ENCODE results near the gene TAF10.
A peak's percentile ranks its signal among the peaks of the same experiment; 100 is the strongest.

The TAF10 gene

DNA sequence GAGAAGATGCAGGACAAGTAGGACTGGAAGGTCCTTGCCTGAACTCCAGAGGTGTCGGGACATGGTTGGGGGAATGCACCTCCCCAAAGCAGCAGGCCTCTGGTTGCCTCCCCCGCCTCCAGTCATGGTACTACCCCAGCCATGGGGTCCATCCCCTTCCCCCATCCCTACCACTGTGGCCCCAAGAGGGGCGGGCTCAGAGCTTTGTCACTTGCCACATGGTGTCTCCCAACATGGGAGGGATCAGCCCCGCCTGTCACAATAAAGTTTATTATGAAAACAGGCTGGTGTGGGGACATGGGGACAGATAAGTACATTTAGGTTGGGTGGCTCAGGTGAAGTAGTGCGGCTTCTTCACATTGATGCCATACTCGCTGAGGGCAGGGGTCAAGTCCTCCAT lies 1.4 kb downstream of the TAF10 start:
- peaks cover 44 to 70% (median 58%) of the 10 kb centered on the region in 11 experiments for H3K36me3 ChIP-seq
- H3K27me3 ChIP-seq = no peaks in the 10 kb centered on the region
- peaks cover 48 to 89% (median 56%) of the 10 kb centered on the region in 10 experiments for H3K4me1 ChIP-seq
- peak overlapping the region in 3 of 11 experiments; percentile 86 to 95 (median 91); a peak in 3 of 22 replicates for H3K27ac ChIP-seq
- peak overlapping the region; percentile 89 to 96 (median 94); a peak in 21 of 22 replicates for H3K9ac ChIP-seq
- no peaks in the 10 kb centered on the region for H3K9me3 ChIP-seq (replicated peaks in 1 of 11)
- no peak for TF ChIP-seq Cebpa-rat (IDR thresholded peaks at IDR 0.05)
- H4K20me1 ChIP-seq = peaks cover 7 to 49% (median 27%) of the 10 kb centered on the region in 11 experiments; a peak in 16 of 22 replicates
- peak overlapping the region; percentile 81 to 97 (median 92); a peak in 19 of 20 replicates for H3K4me3 ChIP-seq
- peak overlapping the region; percentile 88 to 97 (median 92) for H3K4me2 ChIP-seq

DNA sequence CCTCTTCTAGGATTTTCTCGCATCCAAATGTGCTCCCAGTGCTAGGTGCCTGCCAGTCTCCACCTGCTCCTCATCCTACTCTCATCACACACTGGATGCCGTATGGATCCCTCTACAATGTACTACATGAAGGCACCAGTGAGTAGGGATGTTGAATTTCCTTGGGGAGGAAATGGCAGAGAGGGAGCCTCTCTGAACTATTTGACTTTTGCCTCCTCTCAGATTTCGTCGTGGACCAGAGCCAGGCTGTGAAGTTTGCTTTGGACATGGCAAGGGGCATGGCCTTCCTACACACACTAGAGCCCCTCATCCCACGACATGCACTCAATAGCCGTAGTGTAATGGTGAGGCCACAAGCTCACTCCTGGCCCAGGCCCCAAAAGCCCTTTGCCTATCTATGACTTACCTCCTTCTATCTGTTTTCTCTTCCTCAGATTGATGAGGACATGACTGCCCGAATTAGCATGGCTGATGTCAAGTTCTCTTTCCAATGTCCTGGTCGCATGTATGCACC lies 2.5 kb downstream of the TAF10 start:
- no peaks in the 10 kb centered on the region for H3K9me3 ChIP-seq (replicated peaks in 1 of 11)
- TF ChIP-seq Cebpa-rat (IDR thresholded peaks at IDR 0.05) = no peak
- H3K9ac ChIP-seq = peak overlapping the region in 1 of 11 experiments; percentile 94; a peak in 1 of 22 replicates
- peaks cover 35 to 61% (median 47%) of the 10 kb centered on the region in 11 experiments for H3K36me3 ChIP-seq
- H4K20me1 ChIP-seq = peaks cover 7 to 56% (median 30%) of the 10 kb centered on the region in 11 experiments; a peak in 16 of 22 replicates
- H3K4me1 ChIP-seq = peaks cover 58 to 89% (median 66%) of the 10 kb centered on the region in 10 experiments
- H3K27me3 ChIP-seq = no peaks in the 10 kb centered on the region
- peak overlapping the region in 2 of 11 experiments; percentile 20 to 96; a peak in 4 of 22 replicates for H3K4me2 ChIP-seq
- H3K4me3 ChIP-seq = no peak overlapping the region
- H3K27ac ChIP-seq = no peak overlapping the region

DNA sequence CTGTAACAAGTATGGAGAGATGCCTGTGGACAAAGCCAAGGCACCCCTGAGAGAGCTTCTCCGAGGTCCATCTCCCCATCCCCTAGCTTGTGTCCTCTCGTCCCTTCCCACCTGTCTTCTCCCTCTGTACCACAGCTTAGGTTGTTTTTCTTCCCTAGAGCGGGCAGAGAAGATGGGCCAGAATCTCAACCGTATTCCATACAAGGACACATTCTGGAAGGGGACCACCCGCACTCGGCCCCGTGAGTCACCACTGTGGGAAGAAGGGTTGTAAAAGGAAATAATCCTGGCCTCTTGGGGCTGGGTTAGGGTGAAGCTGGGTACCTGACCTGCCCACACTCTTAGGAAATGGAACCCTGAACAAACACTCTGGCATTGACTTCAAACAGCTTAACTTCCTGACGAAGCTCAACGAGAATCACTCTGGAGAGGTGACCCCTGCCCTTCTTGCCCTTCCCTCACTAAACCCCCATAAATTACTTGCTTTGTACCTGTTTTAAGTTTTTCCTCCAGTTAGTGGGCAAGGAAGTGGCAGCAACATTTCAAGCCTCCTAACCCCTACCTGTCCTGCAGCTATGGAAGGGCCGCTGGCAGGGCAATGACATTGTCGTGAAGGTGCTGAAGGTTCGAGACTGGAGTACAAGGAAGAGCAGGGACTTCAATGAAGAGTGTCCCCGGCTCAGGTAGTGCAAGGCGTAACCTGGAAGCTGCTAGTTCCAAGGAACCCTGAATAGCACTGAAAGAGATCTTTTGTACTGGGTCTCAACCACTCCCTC lies 3.1 kb downstream of the TAF10 start:
- Histone ChIP-seq H3K27ac (no peak overlapping the region), H3K4me2 (peak overlapping the region in 2 of 11 experiments; percentile 94 to 98; a peak in 4 of 22 replicates), H3K27me3 (no peaks in the 10 kb centered on the region), H4K20me1 (peaks cover 7 to 59% (median 31%) of the 10 kb centered on the region in 11 experiments; a peak in 16 of 22 replicates), H3K36me3 (peaks cover 35 to 55% (median 42%) of the 10 kb centered on the region in 11 experiments), H3K4me1 (peaks cover 61 to 84% (median 69%) of the 10 kb centered on the region in 10 experiments), H3K9me3 (replicated peaks in 1 of 11) (no peaks in the 10 kb centered on the region), H3K9ac (peak overlapping the region in 2 of 11 experiments; percentile 25 to 42; a peak in 3 of 22 replicates), H3K4me3 (no peak overlapping the region)
- no peak for TF ChIP-seq Cebpa-rat (IDR thresholded peaks at IDR 0.05)

DNA sequence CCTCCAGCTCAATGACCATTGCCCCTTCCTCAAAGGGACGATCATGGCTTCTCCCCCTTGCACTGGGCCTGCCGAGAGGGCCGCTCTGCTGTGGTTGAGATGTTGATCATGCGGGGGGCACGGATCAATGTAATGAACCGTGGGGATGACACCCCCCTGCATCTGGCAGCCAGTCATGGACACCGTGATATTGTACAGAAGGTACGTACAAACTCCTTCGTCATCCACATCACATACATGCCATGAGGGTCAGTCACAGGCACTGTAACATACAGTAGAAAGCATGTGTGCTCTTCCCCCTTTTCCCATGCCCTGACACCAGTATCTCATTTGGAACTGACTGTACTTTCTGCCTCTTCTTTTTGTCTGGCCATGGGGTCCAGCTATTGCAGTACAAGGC lies 4.0 kb downstream of the TAF10 start:
- Histone ChIP-seq H3K9me3 (replicated peaks in 1 of 11) (no peaks in the 10 kb centered on the region), H3K4me1 (peaks cover 55 to 75% (median 61%) of the 10 kb centered on the region in 10 experiments), H3K4me2 (peak overlapping the region in 10 of 11 experiments; percentile 81 to 98 (median 94); a peak in 18 of 22 replicates), H3K36me3 (peaks cover 35 to 48% (median 42%) of the 10 kb centered on the region in 11 experiments), H3K4me3 (peak overlapping the region in 1 of 10 experiments; percentile 93; a peak in 1 of 20 replicates), H3K27ac (peak overlapping the region in 1 of 11 experiments; percentile 83; a peak in 2 of 22 replicates), H4K20me1 (peaks cover 7 to 60% (median 31%) of the 10 kb centered on the region in 11 experiments; a peak in 17 of 22 replicates), H3K27me3 (no peaks in the 10 kb centered on the region), H3K9ac (peak overlapping the region in 3 of 11 experiments; percentile 16 to 42 (median 23); a peak in 4 of 22 replicates)
- no peak for TF ChIP-seq Cebpa-rat (IDR thresholded peaks at IDR 0.05)

DNA sequence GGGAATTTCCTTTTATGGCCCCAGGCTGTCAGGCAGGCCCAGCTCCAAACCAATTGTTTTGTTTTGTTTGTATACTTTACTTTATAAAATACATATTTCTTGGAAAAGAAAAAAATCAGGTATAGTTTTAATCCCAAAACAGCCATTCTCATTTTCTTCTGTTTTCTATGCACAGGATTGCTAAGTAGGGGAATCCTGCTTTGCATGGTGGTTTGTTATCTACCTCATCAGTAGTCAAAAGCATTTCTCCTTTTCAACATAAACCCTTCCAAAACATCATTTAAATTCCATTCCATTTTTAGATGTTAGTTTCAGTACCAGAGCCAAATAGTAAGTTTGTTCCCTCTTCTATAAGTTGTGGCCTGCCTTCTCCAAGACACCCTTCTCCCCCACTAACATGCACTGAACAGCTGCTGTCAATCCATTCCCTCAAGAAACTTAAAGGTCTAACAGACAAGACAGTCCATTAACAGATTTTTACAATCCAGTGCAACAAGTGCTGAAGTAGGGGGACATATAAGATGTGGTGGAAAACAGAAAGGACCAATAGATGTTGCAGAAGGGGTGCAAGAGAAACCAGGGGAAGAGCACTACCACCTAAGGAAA lies 4.7 kb downstream of the TAF10 start:
- no peaks in the 10 kb centered on the region for H3K27me3 ChIP-seq
- no peaks in the 10 kb centered on the region for H3K9me3 ChIP-seq (replicated peaks in 1 of 11)
- H3K36me3 ChIP-seq = peaks cover 35 to 48% (median 42%) of the 10 kb centered on the region in 11 experiments
- peaks cover 55 to 72% (median 59%) of the 10 kb centered on the region in 10 experiments for H3K4me1 ChIP-seq
- H3K27ac ChIP-seq = peak overlapping the region in 8 of 11 experiments; percentile 8 to 83 (median 48); a peak in 8 of 22 replicates
- peak overlapping the region; percentile 81 to 98 (median 94) for H3K4me2 ChIP-seq
- peak overlapping the region in 9 of 11 experiments; percentile 18 to 49 (median 39); a peak in 13 of 22 replicates for H3K9ac ChIP-seq
- peak overlapping the region in 5 of 10 experiments; percentile 0 to 96 (median 91); a peak in 6 of 20 replicates for H3K4me3 ChIP-seq
- H4K20me1 ChIP-seq = peaks cover 9 to 67% (median 35%) of the 10 kb centered on the region in 11 experiments; a peak in 18 of 22 replicates
- no peak for TF ChIP-seq Cebpa-rat (IDR thresholded peaks at IDR 0.05)

DNA sequence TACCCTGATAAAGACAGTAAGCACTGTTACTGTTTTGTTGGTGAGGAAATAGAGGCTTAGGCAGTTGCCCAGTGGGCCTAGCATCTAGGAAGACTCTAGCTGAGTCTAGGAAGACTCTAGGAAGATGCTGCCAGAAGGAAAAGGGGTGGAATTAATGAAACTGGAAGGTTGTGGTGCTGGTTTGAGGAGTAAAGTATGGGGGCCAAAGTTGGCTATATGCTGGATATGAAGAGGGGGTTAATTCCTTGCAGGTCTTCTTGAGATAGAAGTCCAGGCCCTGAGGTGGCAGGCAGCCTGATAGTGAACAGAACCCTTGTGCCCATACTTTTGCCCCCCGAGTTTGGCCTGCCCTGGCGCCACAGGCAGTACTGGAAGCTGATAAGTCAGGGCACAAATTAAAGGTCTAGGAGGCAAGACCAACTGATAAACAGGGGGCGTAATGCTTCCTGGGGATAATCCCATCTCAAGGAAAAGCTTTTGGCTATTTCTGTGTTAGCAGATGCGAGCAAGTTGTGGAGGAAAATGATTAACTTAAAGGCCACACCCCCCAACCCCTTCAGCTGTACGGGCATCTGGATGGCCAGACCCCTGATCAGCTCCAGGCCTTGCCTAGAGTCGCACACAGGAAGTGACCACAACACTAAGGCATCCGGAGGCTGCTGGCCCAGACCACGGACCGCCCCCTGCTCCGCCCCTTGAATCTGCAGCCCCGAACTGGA lies 5.4 kb downstream of the TAF10 start:
- TF ChIP-seq Cebpa-rat (IDR thresholded peaks at IDR 0.05) = no peak
- Histone ChIP-seq H3K9me3 (replicated peaks in 1 of 11) (no peaks in the 10 kb centered on the region), H4K20me1 (peaks cover 15 to 72% (median 40%) of the 10 kb centered on the region in 11 experiments; a peak in 19 of 22 replicates), H3K36me3 (peaks cover 39 to 53% (median 45%) of the 10 kb centered on the region in 11 experiments), H3K27me3 (no peaks in the 10 kb centered on the region), H3K27ac (peak overlapping the region in 9 of 11 experiments; percentile 8 to 83 (median 52); a peak in 14 of 22 replicates), H3K4me3 (peak overlapping the region in 5 of 10 experiments; percentile 0 to 96 (median 91); a peak in 9 of 20 replicates), H3K4me2 (peak overlapping the region; percentile 81 to 98 (median 94)), H3K9ac (peak overlapping the region in 10 of 11 experiments; percentile 18 to 91 (median 40); a peak in 16 of 22 replicates), H3K4me1 (peaks cover 61 to 79% (median 66%) of the 10 kb centered on the region in 10 experiments)

DNA sequence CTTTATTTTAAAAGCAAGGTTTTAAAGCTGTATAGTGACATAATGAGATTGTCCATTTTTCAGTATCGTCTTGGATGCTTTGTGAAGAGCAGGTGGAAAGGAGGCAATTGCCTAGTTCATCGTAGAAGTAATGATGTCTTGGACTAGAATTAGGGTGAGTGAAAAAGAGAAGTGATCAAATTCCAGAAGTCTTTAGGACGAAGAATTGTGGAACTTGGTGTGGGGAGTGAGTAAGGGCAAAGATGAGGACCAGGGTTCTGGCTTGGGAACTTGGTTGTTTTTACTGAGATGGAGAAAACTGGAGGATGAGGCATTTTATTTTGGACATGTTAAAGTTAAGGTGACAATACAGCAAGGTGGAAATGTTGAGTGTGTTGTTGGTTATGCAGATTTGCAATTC lies 7.2 kb downstream of the TAF10 start:
- Histone ChIP-seq H3K27me3 (no peaks in the 10 kb centered on the region), H4K20me1 (peaks cover 21 to 73% (median 37%) of the 10 kb centered on the region in 11 experiments; a peak in 20 of 22 replicates), H3K36me3 (peaks cover 42 to 57% (median 46%) of the 10 kb centered on the region in 11 experiments), H3K4me1 (peaks cover 49 to 75% (median 60%) of the 10 kb centered on the region in 10 experiments), H3K4me2 (peak overlapping the region; percentile 81 to 98 (median 94)), H3K4me3 (peak overlapping the region; percentile 81 to 96 (median 88)), H3K9me3 (replicated peaks in 1 of 11) (no peaks in the 10 kb centered on the region), H3K27ac (peak overlapping the region in 7 of 11 experiments; percentile 70 to 88 (median 81); a peak in 12 of 22 replicates), H3K9ac (peak overlapping the region; percentile 80 to 94 (median 90))
- TF ChIP-seq Cebpa-rat (IDR thresholded peaks at IDR 0.05) = no peak
